GM21786 (cell line): ENCODE data around the gene HEATR5A.

Experiments used
- ATAC-seq: cut with Tn5 transposase; IDR thresholded peaks from one replicate; pipeline ENCODE4 v1.9.1; 2021; ENCODE audit not compliant: unreplicated experiment

HEATR5A gene

DNA sequence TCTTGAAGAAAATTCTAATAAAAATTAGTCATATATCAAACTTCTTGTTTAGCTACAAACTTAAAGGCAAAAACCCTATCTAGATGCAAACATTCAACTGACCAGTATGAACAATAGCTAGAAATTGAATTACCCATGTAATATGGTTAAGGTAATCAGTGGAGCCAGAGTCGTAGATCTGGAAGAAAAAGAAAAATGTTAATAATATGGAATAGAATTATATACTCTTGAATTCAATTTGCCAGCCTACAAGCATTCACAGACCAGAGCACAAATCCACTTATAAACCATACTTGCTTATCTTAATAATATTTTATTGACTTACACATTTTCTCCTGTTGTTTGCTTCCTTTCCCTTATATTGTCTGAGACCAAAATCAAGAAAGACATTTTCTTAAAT lies 7.7 kb upstream of the HEATR5A start:
- ATAC-seq, result no peak

DNA sequence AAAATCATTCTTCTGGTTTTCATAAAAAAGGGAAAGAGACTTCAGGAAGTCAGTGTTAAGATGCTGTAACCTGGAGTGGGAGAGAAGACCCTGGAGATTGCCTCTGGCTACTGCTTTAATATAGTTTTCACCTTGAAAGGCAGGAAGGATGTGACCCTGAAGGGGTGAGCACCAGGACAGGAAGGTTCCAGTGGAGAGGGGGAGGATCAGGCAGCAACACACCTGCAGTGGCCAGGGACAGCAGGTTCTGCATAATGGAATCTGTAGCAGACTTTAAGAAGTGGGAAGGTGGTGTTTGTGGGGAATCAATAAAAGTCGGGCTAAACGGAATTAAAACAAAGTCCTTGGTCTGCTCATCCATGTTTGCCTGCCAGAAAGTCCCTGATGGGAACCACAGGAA lies 6.3 kb upstream of the HEATR5A start:
- no peak for ATAC-seq

DNA sequence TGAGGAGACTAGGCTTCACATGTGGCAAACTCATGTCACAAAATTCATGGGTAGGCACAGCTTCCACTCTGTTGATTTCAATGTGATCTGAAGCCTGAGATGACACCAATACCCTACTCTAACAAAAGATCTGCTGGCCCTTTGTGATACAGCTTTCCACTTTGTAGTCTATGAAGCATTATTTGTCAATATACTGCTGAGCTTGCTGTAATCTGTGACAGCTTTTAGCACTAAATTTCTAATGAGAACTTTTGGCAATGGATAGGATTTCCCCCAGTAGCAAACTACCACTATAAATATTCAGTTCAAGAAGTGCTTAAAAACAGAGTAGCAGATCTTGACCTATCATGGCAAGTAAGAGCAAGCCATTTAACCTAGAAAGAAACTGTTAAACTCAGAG lies 5.6 kb upstream of the HEATR5A start:
- ATAC-seq, result no peak

DNA sequence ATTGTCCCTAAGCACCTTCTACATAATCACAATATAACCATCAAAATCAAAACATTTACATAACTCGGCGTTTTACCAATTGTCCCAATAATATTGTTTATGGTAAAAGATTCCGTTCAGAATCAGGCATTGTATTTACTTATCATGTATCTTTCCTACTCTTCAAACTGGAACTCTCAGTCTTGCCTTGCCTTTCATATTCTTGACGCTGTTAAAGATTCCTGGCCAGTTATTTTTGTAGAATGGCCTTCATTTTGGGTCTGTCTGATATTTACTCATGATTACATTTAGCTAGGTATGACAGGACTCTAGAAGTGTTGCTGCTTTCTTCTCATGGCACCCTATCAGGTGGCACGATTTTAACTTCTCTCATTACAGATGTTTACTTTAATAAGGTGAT lies 850 bp upstream of the HEATR5A start:
- ATAC-seq, result no peak

DNA sequence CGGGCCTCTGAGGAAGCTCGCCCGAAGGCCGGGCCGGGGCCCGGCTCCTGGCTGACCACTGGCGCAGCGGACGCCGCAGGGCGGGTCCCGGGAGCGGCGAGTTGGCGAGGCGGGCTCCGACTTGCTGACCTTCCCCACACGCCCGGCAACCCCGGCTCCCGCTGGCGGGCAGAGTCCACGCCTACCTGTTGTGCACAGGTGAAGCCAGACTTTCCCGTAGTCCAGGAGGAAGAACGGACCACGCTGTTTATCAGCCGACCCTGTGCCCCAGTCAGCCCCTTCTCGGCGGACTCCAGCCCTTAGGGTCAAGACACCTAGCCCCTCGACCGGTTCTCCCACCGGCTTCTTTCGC lies 407 bp downstream of the HEATR5A start:
- ATAC-seq, result peak; percentile 14

DNA sequence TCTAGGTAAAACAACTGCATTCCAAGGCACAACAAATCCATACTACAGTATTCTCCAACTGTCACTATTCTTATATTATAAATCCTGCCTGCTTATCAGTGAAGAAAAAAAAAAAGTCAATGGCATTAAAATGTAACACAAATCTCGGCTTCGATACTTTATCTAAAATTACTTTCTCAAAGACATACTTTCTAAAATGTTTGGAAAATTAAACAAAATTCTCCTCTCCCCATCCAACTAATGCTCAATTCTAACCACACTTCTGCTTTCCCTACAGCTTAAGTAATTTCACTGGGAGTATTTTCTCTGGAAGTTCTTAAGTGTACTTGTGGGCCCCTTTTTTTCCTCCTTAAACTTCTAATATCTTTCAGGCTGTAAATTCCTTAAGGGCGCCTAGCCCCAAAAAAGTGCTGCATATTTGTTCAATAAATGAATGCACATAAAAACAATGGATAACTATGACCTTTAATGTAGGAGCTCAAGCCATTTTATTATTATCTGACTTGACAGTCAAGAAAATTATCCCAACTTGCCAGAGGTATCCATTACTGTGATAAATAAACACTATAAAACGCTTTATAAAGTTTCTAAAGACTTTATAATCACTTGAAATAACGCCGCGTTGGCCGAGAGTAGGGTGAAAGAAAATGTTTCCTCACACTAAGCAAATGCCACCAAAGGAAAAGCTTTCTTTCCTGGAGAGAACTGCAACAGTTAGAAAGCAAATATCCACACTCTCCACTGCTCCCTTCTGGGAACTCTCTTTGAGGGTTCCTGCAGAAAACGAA lies 977 bp downstream of the HEATR5A start:
- ATAC-seq, result no peak

DNA sequence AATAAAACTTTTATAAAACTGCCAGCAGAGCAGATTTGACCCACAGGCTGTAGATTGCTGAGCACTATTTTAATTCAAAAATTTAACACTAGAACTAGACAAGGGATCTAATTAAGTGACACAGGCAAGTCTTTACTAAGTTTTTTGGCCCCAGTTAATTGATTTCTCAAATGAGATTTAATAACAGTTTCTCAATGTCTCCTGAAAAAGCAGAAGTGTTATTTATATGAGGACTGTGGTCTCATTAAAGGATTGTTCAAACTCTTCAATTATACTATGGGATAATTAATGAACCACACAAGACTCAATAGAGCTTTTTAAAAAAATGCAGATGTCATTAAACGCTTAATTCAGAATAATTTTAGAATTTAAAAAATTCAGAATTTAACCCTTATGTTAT lies 1.9 kb downstream of the HEATR5A start:
- no peak for ATAC-seq

DNA sequence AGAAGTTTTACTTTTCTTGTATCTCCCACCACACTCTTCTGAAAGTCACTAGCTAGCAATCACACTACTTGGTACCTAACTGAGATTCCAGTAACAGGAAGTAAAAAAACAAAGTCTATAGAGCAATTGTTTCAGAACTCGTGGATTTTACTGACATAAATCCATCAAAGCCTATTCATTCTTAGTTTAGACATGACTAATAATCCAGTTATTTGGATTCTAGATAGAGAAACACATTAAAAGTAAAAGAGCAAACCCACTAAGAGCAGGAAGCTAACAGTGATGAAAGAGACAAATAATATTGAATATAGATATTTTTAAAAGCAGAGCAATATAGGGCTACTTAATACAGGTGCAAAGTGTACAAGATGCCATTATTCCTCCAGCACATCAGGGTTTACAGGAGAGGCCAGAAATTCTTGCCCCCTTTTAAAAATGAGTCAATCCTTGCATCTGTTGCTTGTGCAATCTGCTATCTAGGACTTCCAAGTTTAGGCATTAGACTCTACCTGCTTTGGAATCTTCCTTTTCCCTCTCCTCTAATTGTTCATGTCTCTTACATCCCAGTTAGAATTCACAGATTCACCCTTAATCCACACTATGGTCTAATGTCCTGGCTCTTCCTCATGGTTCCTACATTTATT lies 6.0 kb downstream of the HEATR5A start:
- ATAC-seq, result no peak

DNA sequence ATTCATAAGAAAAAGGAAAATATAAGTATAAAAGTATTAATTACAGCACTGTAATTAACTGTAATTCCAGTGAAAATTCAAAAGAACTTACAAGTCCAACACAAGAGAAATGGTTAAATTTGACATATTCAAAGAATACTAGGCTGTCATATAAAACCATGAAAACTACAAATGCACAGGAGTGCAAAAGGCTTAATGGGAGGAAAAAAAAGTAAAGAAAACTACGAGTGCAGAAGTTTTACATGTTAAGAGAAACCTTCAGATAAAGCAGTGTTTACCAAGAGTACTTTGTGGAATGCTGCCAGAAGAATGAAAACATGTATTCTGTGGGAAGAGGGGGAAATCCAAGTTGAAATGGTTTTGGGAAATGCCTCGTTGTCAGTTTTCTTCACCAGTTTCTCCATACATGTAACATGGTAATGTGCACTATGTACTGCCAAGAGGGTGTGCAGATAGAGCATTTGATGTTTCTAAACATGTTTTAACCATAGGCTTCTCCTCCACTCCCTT lies 9.1 kb downstream of the HEATR5A start:
- ATAC-seq, result no peak

DNA sequence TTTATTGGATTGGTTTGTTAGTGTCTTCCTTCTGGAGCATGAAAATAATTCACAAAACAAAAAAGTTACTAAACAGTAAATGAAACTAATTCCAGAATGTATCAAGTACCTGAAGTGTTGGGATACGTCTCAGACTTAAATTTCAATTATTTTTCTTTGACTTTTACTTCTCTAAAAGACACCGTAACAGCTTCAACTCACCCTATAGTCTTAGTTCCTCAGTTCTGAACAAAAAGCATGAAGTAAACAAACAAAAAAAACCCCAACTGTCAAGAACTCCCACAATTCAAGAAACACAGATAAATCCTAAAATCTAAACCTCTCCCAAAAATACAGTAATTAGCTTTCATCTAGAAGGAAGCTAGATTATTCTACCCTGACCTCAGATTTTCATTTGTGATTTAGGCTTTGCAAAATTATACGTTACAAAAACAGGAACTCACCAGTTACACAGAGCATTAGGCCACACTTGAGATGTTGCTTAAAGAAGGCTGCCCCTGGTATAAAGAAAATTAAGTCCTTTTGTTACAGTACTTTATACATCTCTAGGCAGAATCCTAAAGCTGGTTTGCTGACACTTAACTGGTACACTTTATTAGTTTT lies 10.2 kb downstream of the HEATR5A start:
- peak; percentile 35 for ATAC-seq

DNA sequence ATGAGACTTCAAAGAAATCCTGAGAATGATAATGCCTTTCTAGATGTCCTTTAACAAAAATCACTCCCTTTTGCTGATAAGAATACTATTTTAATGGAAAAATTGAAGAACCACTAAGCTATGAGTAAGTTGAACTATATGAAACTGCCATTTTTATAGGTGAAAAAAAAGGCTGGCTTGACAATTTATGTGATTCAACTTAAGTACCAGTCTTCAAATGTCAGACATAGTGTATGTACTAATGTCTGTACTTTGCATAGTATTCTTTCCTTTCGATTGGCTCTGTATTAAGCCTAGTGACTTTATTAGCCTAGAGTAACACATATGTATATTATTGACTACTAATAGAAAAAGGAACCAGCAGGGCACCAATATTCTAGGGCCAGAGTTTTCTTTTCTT lies 11.9 kb downstream of the HEATR5A start:
- no peak for ATAC-seq

DNA sequence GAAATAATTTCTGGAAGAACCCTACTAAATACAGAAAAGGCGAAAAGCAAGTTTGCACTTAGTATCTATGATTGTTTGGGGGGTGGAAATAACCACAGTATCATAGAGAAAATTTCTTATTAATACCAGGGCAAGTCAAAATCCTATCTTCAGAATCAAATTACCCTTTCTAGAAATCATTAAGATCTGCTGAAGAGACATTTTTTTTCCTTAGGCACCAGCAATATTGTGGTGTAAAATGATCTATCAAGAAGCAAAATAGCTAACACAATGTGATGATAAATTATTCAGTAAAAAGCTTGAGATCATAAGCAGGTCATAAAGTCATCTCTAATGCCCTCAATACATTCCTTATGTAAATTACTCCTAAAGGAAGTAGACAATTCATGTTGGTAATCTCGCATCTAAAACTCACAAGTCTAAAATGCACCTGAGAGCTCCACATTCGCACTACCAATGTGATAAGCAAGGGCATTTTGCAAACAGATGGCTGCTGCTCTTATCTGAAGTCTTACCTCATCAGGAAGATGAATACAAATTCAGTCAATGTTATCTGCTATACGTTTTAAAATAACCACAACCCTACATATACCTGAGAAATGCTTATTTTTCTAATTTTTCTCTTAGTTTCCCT lies 14.6 kb downstream of the HEATR5A start:
- ATAC-seq, result no peak

DNA sequence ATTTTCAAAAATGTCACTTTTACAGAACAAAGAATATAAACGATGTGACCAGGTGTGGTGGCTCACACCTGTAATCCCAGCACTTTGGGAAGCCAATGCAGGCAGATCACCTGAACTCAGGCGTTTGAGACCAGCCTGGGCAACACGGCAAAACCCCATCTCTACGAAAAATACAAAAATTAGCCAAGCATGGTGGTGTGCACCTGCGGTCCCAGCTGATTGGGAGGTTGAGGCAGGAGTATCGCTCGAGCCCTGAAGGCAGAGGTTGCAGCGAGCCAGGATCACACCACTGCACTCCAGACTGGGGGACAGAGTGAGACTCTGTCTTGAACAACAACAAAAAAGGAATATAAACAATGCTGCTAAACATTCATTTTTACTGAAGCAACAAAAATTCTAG lies 15.2 kb downstream of the HEATR5A start:
- ATAC-seq, result no peak

DNA sequence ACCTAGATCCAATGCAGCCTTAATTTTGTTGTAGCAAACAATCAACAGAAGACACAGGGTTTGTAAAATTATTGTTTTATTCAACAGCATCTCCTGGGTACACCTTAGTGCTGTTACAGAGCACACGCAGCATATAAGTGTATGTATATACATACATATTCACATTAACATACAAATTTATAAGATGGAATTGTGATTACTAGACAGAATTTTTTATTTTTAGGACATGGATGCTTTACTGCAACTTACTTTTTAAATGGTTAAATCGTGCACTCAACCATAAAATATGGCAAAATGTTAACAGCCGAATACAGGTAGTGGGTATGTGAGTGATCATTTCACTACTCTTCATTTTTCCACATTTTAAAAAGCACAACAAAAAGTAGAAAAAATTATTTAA lies 16.6 kb downstream of the HEATR5A start:
- ATAC-seq, result no peak

DNA sequence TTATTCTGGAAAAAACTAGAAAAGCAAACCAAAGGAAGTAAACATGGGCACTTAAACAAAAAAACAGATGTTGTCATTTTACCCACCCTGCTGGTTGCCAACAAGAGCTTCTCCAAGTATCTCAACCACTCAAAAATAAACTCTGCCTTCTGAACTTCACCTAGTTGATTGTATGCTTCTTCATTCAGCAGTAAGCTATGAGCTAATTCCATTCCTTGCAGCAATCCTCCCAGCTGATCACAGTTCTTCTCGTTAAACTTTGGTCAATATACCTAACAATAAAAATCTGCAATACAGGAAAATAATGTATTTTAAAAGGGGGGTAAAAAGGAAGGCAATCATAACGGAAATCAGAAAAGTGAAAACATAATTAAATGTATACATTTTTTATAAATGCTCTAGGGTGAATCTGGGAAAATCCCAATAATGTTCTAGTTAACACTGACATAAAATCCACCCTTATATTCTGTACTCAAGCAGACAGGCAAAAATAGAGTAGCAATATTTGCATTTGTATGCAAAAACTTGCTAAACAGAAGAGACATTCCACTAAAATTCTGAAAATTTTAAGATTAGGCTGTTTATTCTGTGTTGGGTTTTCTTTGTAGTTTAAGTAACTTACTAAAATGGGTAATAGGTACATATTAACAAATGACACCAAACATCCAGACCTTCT lies 17.4 kb downstream of the HEATR5A start:
- ATAC-seq, result no peak

DNA sequence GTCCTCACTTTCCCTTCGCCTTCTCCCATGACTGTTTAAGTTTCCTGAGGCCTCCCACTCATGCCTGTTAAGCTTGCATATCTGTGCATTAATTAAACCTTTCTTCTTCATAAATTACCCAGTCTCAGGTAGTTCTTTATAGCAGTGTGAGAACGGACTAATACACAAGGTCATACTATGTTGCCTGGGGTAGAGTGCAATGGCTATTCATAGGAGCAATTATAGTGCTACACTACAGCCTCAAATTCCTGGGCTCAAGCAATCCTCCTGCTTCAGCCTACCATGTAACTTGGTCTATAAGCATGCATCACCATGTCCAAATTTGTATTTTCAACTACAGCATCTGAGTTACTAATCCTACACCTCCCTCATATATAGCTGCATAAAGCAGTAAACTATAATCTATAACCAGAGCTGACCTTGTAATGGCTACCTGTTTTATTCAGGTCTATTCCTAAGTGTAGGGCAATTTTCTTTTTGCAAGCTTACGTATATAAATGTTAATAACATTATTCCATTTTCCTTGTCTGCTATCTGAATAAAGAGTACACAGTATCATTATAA lies 18.9 kb downstream of the HEATR5A start:
- no peak for ATAC-seq

DNA sequence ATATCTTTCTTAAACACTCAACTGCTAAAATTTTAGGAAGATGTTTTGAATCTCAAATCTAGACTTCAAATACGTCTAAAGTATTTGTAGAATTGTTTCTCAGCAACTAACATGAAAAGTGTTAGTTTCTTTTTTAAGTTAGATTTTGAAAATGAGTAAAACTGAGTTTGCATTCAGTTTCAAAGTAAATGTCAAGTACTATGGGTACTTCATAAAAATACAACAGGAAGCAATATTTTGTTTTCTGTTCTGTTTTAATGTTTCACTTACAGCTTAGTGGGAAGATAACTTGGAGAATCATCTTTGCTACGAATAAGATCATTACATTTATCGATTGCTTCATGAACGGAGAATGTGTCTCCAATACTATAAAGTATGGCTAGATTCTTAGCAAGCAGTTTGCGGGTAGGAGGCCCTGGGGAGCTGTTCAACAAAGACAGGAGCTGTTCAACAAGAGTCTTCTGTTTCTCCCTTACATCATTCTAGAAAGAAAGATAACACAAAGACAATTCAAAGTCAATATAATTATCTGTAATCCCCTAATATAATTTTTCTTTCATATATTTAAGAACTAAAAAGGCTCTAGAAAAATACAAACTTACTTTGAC lies 20.2 kb downstream of the HEATR5A start:
- ATAC-seq, result no peak

DNA sequence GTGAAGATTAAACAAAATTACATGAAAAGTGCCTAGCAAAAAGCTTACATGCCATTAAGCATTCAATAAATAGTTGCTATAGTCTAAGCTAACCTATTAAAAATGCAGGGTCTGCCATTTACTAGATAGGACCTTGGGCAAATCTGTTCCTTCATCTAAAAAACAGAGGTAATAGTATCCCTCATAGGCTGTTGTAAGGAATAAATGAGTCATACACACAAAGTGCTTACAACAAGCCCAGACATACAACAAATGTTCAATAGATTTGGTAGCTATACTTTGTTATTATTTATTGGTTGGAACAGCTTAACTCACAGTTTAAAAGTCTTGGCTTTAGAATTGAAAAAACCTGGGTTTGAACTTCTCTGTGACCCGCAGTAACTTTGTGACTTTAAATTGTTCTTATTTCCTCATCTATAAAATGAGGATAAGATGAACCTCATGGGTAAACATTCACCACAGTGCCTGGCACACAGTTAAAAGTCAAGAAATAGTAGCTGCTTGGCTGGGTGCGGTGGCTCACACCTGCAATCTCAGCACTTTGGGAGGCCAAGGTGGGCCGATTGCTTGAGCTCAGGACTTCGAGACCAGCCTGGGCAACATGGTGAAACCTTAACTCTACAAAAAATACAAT lies 24.7 kb downstream of the HEATR5A start:
- no peak for ATAC-seq

DNA sequence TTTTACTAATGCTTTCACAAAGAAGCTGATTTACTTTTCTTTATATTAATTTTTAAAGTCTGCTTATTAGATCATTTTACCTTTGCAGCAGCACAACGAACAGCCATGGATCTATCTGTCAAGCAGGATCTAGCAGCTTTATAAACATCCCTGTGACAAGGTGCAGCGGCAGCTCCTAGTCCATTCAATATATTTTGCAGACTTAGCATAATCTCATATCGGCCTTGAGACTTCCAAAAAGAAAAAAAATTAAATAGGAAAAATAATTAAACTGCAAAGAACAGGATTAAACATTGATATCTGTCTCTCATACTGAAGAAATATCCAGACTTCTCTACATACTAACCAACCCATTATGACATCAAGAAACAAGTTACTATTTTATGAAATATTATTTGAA lies 25.2 kb downstream of the HEATR5A start:
- no peak for ATAC-seq

DNA sequence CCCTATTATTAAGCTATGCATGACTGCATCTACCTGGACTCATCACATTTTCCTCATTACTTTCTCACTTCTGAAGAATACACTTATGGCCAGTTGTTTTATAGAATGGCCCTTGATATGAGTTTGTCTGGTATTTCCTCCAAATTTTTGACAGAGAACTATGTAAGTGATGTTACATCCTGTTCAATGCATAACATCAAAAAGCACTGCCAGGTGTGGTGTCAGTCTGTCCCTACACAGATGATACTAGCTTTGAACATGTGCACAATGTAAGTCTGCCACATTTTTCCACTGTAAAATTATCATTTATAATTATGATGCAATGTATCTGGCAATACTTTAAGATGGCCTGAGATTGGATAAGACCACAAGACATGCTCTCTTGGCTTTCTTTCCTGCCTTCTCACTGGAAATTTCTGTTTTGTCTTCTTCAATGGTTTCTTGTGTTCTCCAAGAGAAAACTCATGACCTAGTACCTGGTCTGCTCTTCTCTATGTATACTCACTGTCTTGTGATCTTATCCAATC lies 28.3 kb downstream of the HEATR5A start:
- ATAC-seq, result no peak
